MCF 10A (cell line): Measurements from ENCODE around the gene ABHD12. TPM values are rescaled to one million over a fixed set of nuclear protein-coding genes. Genes with fewer than 3 reads are reported as not detected.

Experiments used
- BruUV-seq: library from RNA; stranded (reverse); fragments of 400-500 nt; replicated peaks from 2 replicates; lab custom pipeline; 2021; lab: Mats Ljungman, UMichigan
- CTCF ChIA-PET: fragments of 300-600 bp; sonication (Branson Sonifier 250); formaldehyde crosslinking; extraction: SDS; loops from one replicate; lab custom pipeline; 2021; ENCODE audit warnings: antibody characterized with exemption, inconsistent platforms; lab: Yijun Ruan, JAX
- POLR2A ChIA-PET: fragments of 300-600, 350-650 bp; sonication (Branson Sonifier 250); formaldehyde crosslinking; extraction: SDS; loops from one replicate; lab custom pipeline; 2020; ENCODE audit warnings: antibody characterized with exemption, inconsistent platforms; lab: Yijun Ruan, JAX
- DNase-seq: peaks from one replicate; pipeline ENCODE4 v3.0.0-alpha.2; 2018; ENCODE audit not compliant: unreplicated experiment
- H3K27ac Mint-ChIP-seq: one replicate; pipeline ENCODE4 v1.8.0; 2022; ENCODE audit warnings: mild to moderate bottlenecking, low read depth, mixed read lengths; ENCODE audit not compliant: unreplicated experiment
- H3K27me3 Mint-ChIP-seq: one replicate; pipeline ENCODE4 v1.8.0; 2022; ENCODE audit warnings: mixed read lengths; ENCODE audit not compliant: insufficient read depth, unreplicated experiment
- H3K36me3 Mint-ChIP-seq: one replicate; pipeline ENCODE4 v1.8.0; 2022; ENCODE audit warnings: mild to moderate bottlenecking, moderate library complexity, mixed read lengths; ENCODE audit not compliant: insufficient read depth, unreplicated experiment
- H3K4me1 Mint-ChIP-seq: one replicate; pipeline ENCODE4 v1.8.0; 2022; ENCODE audit warnings: mixed read lengths; ENCODE audit not compliant: insufficient read depth, unreplicated experiment
- H3K4me3 Mint-ChIP-seq: one replicate; pipeline ENCODE4 v1.8.0; 2022; ENCODE audit warnings: mild to moderate bottlenecking, moderate library complexity, mixed read lengths; ENCODE audit not compliant: unreplicated experiment
- H3K9me3 Mint-ChIP-seq: one replicate; pipeline ENCODE4 v1.8.0; 2022; ENCODE audit warnings: mixed read lengths; ENCODE audit not compliant: unreplicated experiment
- CTCF ChIP-seq: fragments of 200-600 bp; IDR thresholded peaks from one replicate; pipeline ENCODE4 v1.8.0; 2022; ENCODE audit warnings: antibody characterized with exemption, mild to moderate bottlenecking; ENCODE audit not compliant: unreplicated experiment
- intact Hi-C: fragments of 100-400 bp; cut with micrococcal nuclease; formaldehyde crosslinking; loops from 2 replicates; pipeline ENCODE4 v1.14.1; 2022
- total RNA-seq: library from RNA; stranded (reverse); gene quantifications from 2 replicates; pipeline ENCODE4 v1.2.3, GENCODE V29; 2022

ABHD12 gene
- total RNA-seq, 1 experiment from 2014 or later = 18.6 TPM

- BruUV-seq = no TSS peak
- Mint-ChIP-seq H3K4me3 (no peak overlapping the region), H3K36me3 (peaks cover 3% of the 10 kb centered on the region), H3K27ac (no peak overlapping the region), H3K9me3 (peaks cover 11% of the 10 kb centered on the region), H3K27me3 (no peaks in the 10 kb centered on the region), H3K4me1 (no peaks in the 10 kb centered on the region)
- ChIA-PET POLR2A (no interaction called here), CTCF (interaction anchor here (0.6 to 1.4 kb wide), 4 partner anchors 26 to 194 kb away, joined by 3 to 4 read pairs (median 3); no protein-coding TSS in a partner anchor)
- TF ChIP-seq CTCF = no peak
- DNase-seq = peak; percentile 68
- intact Hi-C loops = no loop called here
Measured at GRCh38 chr20:25372584-25373336, 17.9 kb downstream of the ABHD12 start.

DNA sequence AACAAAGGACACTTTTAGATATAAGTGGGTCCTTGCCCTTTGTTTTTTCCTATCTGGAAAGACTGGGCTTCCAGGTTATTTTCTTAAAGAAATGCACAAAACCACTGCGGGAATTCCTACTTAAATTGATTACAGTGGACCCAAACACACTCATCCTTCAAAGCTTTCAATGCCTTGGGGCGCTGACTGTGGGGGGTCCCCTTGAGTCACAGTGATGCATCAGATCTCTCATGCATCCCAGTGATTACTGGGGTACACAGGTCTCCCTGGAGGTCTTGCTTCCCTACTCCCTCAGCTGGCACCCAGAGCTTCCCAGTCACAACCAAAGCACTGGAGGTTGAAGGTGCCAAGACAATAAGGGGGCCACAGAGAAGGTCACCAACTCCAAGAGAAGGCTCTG, 20.7 kb downstream of the ABHD12 start:
- H3K4me1 Mint-ChIP-seq = no peaks in the 10 kb centered on the region
- CTCF ChIA-PET = interaction anchor here (1.0 to 1.5 kb wide), 3 partner anchors 29 to 60 kb away, joined by 3 read pairs; no protein-coding TSS in a partner anchor
- no peak overlapping the region for H3K27ac Mint-ChIP-seq
- no TSS peak for BruUV-seq
- peaks cover 11% of the 10 kb centered on the region for H3K9me3 Mint-ChIP-seq
- intact Hi-C loops = no loop called here
- no peaks in the 10 kb centered on the region for H3K36me3 Mint-ChIP-seq
- no peak overlapping the region for H3K4me3 Mint-ChIP-seq
- no peak for DNase-seq
- no peak for TF ChIP-seq CTCF
- H3K27me3 Mint-ChIP-seq = no peaks in the 10 kb centered on the region
- POLR2A ChIA-PET = no interaction called here

DNA sequence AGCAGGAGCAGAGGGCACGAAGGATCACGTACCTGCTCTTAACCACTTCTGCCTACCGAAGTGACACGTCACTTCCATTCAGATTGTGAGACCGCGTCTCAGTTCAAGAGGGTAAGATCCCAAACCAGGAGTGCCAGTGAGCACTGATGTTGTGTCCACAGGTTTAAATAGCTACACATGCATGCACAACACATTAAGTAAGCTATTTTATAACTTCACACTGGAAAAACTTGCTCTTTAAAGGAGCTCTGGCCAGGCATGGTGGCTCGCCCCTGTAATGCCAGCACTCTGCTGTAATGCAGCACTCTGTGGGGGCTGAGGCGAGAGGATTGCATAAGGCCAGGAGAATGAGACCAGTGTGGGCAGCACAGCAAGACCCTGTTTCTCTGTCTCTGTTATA, 21.1 kb downstream of the ABHD12 start:
- Mint-ChIP-seq H3K27me3 (no peaks in the 10 kb centered on the region), H3K27ac (no peak overlapping the region), H3K9me3 (peaks cover 11% of the 10 kb centered on the region), H3K4me3 (no peak overlapping the region), H3K36me3 (no peaks in the 10 kb centered on the region), H3K4me1 (no peaks in the 10 kb centered on the region)
- no peak for TF ChIP-seq CTCF
- ChIA-PET CTCF (interaction anchor here (0.6 to 1.5 kb wide), 5 partner anchors 28 to 62 kb away, joined by 3 to 4 read pairs (median 3); no protein-coding TSS in a partner anchor), POLR2A (interaction anchor here (1.0 kb wide), 1 partner anchor 15 kb away, joined by 3 read pairs; no protein-coding TSS in a partner anchor)
- intact Hi-C loops = no loop called here
- BruUV-seq = no TSS peak
- no peak for DNase-seq

GRCh38 chr20:25368976-25369375, 21.7 kb downstream of the ABHD12 start:
- Mint-ChIP-seq H3K27me3 (no peaks in the 10 kb centered on the region), H3K27ac (no peak overlapping the region), H3K36me3 (no peaks in the 10 kb centered on the region), H3K4me1 (no peaks in the 10 kb centered on the region), H3K9me3 (peaks cover 11% of the 10 kb centered on the region), H3K4me3 (no peak overlapping the region)
- no peak for DNase-seq
- no peak for TF ChIP-seq CTCF
- ChIA-PET CTCF (interaction anchor here (0.6 to 1.5 kb wide), 5 partner anchors 28 to 62 kb away, joined by 3 to 4 read pairs (median 3); no protein-coding TSS in a partner anchor), POLR2A (interaction anchor here (1.0 kb wide), 1 partner anchor 14 kb away, joined by 3 read pairs; no protein-coding TSS in a partner anchor)
- no TSS peak for BruUV-seq
- intact Hi-C loops = no loop called here
